Large intestine (tissue), 3 donors: ENCODE results near the gene VPS37B. TPM values are rescaled to one million over a fixed set of nuclear protein-coding genes. Genes with fewer than 3 reads are reported as not detected.

Experiments used
- DNase-seq, 2 donors: peaks; one replicate each; pipeline versions ENCODE4 v3.0.0 to v3.0.0-alpha.2; 2013
- H3K27ac ChIP-seq: one replicate; pipeline ENCODE4 v1.5.1; 2013; ENCODE audit warnings: low read length
- H3K27me3 ChIP-seq: 2 replicates; pipeline ENCODE4 v1.6.1; 2013; ENCODE audit warnings: low read length; ENCODE audit not compliant: control insufficient read depth, insufficient read depth
- H3K36me3 ChIP-seq: 2 replicates; pipeline ENCODE4 v1.6.1; 2013; ENCODE audit warnings: low read length; ENCODE audit not compliant: control insufficient read depth, insufficient read depth
- H3K4me1 ChIP-seq: one replicate; pipeline ENCODE4 v1.6.1; 2013; ENCODE audit warnings: low read length; ENCODE audit not compliant: control insufficient read depth, insufficient read depth
- H3K4me3 ChIP-seq: one replicate; pipeline ENCODE4 v1.5.1; 2013; ENCODE audit warnings: low read length
- H3K9me3 ChIP-seq: one replicate; pipeline ENCODE4 v1.6.1; 2013; ENCODE audit warnings: mild to moderate bottlenecking, low read depth, low read length, moderate library complexity; ENCODE audit not compliant: control insufficient read depth
- WGBS: methylation state at CpG from one replicate; pipeline ENCODE4 v1.1.5; 2013; ENCODE audit warnings: low lambda C conversion rate; ENCODE audit not compliant: insufficient coverage; 5-methylcytosine and 5-hydroxymethylcytosine counted together
- polyA plus RNA-seq: library from polyadenylated mRNA; unstranded; fragments of 120-200 nt; gene quantifications from one replicate; pipeline ENCODE4 v1.2.1, GENCODE V29; 2013

VPS37B gene
- polyA plus RNA-seq, 1 donor = 26.5 TPM

GRCh38 chr12:122850695-122851350 lies 45.1 kb downstream of the VPS37B start:
- no peaks in the 10 kb centered on the region for H3K9me3 ChIP-seq
- no peak for DNase-seq
- WGBS = 100% methylated on average over 4 of the region's 27 CpGs
- peaks cover 43% of the 10 kb centered on the region for H3K36me3 ChIP-seq
- no peaks in the 10 kb centered on the region for H3K27me3 ChIP-seq
- no peaks in the 10 kb centered on the region for H3K4me1 ChIP-seq
- no peak overlapping the region for H3K27ac ChIP-seq
- no peak overlapping the region for H3K4me3 ChIP-seq

DNA sequence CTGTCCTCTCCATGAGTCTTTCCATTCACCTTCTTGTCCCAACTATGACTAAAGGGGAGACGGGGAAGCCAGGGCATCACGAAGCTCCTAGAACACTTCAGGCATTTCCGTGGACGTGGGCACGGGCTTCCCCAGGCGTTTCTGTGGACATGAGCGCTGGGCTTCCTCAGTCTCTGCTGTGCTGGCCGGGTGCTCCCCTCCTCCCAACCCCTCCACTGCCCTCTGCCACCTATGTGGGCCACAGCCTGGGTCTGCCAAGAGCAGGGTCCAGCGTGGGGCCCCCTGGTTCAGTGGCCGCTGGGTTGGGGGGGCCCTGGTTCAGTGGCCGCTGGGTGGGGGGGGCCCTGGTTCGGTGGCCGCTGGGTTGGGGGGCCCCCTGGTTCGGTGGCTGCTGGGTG lies 45.9 kb downstream of the VPS37B start:
- Histone ChIP-seq H3K4me1 (no peaks in the 10 kb centered on the region), H3K27me3 (no peaks in the 10 kb centered on the region), H3K9me3 (no peaks in the 10 kb centered on the region), H3K4me3 (no peak overlapping the region), H3K27ac (no peak overlapping the region), H3K36me3 (peaks cover 39% of the 10 kb centered on the region)
- DNase-seq = no peak
- WGBS = no CpG with 5 or more reads among the region's 14 CpGs

DNA sequence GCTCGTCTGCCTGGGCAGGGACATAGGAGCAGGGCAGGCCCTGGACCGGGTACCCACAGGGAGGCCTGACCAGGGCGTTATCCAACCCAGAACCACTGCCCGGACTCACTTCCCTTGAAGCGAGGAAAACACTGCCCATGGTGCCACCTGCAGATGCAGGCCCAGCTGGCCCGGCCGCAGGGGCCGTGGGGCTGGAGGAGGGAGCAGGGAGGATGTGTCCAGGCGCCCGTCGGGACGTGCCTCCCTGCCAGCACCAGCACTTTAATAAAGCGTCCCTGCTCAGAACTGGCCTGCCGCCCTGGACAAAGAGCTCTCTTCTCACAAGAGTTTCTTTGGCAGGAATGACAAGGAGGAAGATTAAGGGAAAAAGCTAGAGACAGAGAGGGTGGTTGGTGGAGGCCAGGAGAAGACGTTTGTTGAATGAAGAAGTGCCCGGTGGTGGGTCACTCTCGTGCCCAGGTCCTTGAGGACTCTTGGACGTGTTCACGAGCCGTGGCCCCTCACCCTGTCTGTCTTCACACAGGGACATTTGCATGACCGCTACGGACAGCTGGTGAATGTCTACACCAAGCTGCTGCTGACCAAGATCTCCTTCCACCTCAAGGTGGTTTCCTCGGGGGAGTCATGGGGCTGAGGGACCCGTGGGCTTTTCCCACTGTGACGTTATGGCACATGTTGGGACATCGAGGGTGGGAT lies 46.4 kb downstream of the VPS37B start:
- peaks cover 33% of the 10 kb centered on the region for H3K36me3 ChIP-seq
- H3K27ac ChIP-seq = no peak overlapping the region
- 83% methylated on average over 2 of the region's 26 CpGs for WGBS

DNA sequence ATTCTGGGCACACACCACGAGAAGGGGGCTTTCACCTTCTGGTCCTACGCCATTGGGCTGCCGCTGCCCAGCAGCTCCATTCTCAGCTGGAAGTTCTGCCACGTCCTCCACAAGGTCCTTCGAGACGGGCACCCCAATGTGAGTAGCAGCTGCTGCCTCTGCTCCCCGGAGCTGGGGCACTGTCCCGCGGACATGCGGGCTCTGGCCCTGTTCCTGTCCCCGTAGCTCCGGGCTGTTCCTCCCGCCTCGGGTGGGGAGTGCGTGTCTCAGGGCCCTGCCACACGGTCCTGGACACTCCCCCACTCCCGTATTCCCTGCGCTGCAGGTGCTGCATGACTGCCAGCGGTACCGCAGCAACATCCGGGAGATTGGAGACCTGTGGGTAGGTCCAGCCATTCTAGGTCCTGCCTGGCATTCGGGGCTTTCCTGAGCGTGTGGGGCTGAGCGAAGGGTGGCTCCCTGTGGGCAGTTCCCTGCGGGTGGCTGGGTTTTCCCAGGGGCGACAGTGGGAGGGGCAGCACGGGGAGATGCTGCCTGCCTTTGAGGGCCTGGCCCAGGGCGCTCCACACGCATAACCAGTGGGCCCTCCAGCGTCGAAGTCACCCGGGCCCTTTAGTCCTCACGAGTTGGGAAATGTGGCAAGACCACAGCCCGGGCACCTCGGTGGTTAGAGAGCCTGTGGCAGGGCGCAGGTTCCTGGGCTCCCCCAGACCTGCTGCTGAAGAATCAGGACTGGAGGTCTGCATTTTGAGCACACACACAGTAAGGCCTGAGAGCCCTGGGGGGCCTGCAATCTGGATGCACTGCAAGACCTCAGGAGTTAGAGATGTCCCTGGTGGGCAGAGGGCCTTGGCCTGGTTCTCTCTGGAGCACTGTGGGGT lies 47.2 kb downstream of the VPS37B start:
- Histone ChIP-seq H3K27me3 (no peaks in the 10 kb centered on the region), H3K36me3 (peaks cover 31% of the 10 kb centered on the region), H3K4me1 (peaks cover under 1% of the 10 kb centered on the region), H3K9me3 (no peaks in the 10 kb centered on the region), H3K27ac (no peak overlapping the region), H3K4me3 (no peak overlapping the region)
- no CpG with 5 or more reads among the region's 36 CpGs for WGBS
- DNase-seq = no peak

More for the DNA sequence above, 46.4 kb downstream of the VPS37B start:
- Histone ChIP-seq H3K9me3 (no peaks in the 10 kb centered on the region), H3K27me3 (no peaks in the 10 kb centered on the region), H3K4me3 (no peak overlapping the region), H3K4me1 (no peaks in the 10 kb centered on the region)
- no peak for DNase-seq

- no CpG with 5 or more reads among the region's 16 CpGs for WGBS
- DNase-seq = no peak
- Histone ChIP-seq H3K9me3 (no peaks in the 10 kb centered on the region), H3K27me3 (no peaks in the 10 kb centered on the region), H3K4me1 (peaks cover 7% of the 10 kb centered on the region), H3K36me3 (peaks cover 31% of the 10 kb centered on the region), H3K27ac (no peak overlapping the region), H3K4me3 (no peak overlapping the region)
Observed at GRCh38 chr12:122847921-122848421, 48.0 kb downstream of the VPS37B start.

DNA sequence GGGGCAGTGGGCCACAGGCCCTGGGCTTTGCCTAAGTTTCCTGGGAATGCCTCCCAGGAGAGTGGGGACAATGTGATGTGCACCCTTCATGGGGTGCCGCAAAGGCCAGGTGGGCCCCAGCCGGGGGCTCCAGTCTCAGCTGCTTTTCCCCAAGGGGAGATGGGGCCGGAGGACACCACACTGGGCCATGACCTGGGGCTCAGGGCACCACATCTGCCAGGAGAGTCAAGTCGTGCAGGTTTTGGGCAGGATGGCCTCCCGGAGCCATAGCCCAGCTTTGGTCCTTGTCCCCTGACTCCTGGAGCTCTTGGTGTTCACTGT lies 48.4 kb downstream of the VPS37B start:
- peaks cover 28% of the 10 kb centered on the region for H3K36me3 ChIP-seq
- no CpG with 5 or more reads among the region's 5 CpGs for WGBS

GRCh38 chr12:122846622-122847515 lies 49.1 kb downstream of the VPS37B start:
- Histone ChIP-seq H3K4me1 (peaks cover 14% of the 10 kb centered on the region), H3K36me3 (peaks cover 22% of the 10 kb centered on the region), H3K27me3 (no peaks in the 10 kb centered on the region), H3K27ac (no peak overlapping the region), H3K9me3 (no peaks in the 10 kb centered on the region), H3K4me3 (no peak overlapping the region)
- 100% methylated on average over 1 of the region's 27 CpGs for WGBS
- DNase-seq = no peak

More for the DNA sequence above, 48.4 kb downstream of the VPS37B start:
- peaks cover 12% of the 10 kb centered on the region for H3K4me1 ChIP-seq
- no peak overlapping the region for H3K4me3 ChIP-seq
- no peaks in the 10 kb centered on the region for H3K27me3 ChIP-seq
- H3K27ac ChIP-seq = no peak overlapping the region
- H3K9me3 ChIP-seq = no peaks in the 10 kb centered on the region
- DNase-seq = no peak

DNA sequence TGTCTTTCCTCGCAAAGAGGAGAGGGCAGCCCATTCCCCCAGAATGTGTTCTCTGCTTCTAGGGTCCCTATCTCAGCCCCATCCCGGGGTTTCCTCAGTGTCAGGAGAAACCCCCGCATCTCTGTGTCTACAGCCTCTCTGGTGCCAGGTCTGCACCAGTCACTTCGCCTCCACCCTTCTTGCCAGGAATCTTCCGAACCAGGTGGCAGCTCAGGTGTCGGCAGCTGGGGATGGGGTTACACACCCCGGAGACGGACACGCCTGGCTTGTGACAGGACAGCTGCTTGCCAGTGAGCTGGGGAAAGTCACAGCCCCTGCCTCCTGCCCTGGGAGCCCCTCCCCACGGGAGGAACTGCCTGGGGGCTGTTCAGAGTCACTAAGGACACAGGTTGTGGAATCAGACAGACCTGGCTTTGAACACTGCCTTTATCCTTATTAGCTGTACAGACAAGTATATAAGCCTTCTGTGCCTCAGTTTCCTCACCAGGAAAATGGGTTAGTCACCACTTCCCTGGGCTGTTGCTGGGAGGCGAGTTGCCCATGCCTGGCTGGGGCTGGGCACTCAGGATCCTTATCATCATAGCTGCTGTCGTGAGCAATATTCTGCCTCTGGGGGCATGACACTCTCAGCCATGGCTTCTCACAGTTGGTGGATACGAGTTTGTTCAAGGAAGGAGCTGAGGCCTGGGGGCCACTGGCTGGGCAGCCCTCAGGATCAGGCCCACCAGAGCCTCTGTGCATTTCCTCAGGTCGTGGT lies 49.9 kb downstream of the VPS37B start:
- peaks cover 17% of the 10 kb centered on the region for H3K36me3 ChIP-seq
- no peak overlapping the region for H3K4me3 ChIP-seq
- no CpG with 5 or more reads among the region's 14 CpGs for WGBS
- H3K9me3 ChIP-seq = no peaks in the 10 kb centered on the region
- H3K27ac ChIP-seq = no peak overlapping the region
- peaks cover 14% of the 10 kb centered on the region for H3K4me1 ChIP-seq
- no peaks in the 10 kb centered on the region for H3K27me3 ChIP-seq
- DNase-seq = no peak

- H3K9me3 ChIP-seq = no peaks in the 10 kb centered on the region
- no peak for DNase-seq
- no CpG with 5 or more reads among the region's 30 CpGs for WGBS
- no peak overlapping the region for H3K27ac ChIP-seq
- H3K4me1 ChIP-seq = peaks cover 18% of the 10 kb centered on the region
- H3K4me3 ChIP-seq = no peak overlapping the region
- no peaks in the 10 kb centered on the region for H3K27me3 ChIP-seq
- H3K36me3 ChIP-seq = peaks cover 14% of the 10 kb centered on the region
Observed at GRCh38 chr12:122845041-122845864, 50.7 kb downstream of the VPS37B start.
